HL-60 (cell line): ENCODE results near the gene ZFP28.

Experiments used
- DNase-seq, 2 experiments: peaks; one replicate each; pipeline ENCODE4 v3.0.0-alpha.2; 2010 to 2020; ENCODE audit warnings: low read depth in 1 of 2, low spot score in 1 of 2
- H3K27ac ChIP-seq: fragments of 250-450 bp; sonication (Bioruptor Pico); replicated peaks from 2 replicates; pipeline ENCODE4 v1.5.1; 2020; ENCODE audit warnings: mild to moderate bottlenecking, moderate library complexity
- H3K27me3 ChIP-seq: fragments of 250-450 bp; sonication (Bioruptor Pico); 2 replicates; pipeline ENCODE4 v1.5.1; 2021; ENCODE audit warnings: mild to moderate bottlenecking, moderate library complexity; ENCODE audit not compliant: insufficient read depth, poor library complexity, severe bottlenecking
- H3K4me3 ChIP-seq: replicated peaks from 2 replicates; pipeline ENCODE4 v1.5.1; 2011; ENCODE audit warnings: mild to moderate bottlenecking, control low read depth, low read length; ENCODE audit not compliant: insufficient read depth
- GABPA ChIP-seq: IDR thresholded peaks from 2 replicates; pipeline ENCODE4 v1.6.1; 2012; ENCODE audit warnings: low read depth
- POLR2AphosphoS5 ChIP-seq: IDR thresholded peaks from 2 replicates; pipeline ENCODE4 v1.6.1; 2012; ENCODE audit warnings: low read depth
- SPI1 ChIP-seq: IDR thresholded peaks from 2 replicates; pipeline ENCODE4 v1.6.1; 2012; ENCODE audit warnings: low read depth, mild to moderate bottlenecking, borderline replicate concordance
- TF ChIP-seq, protein P1 (sequence below): IDR thresholded peaks from 2 replicates; pipeline ENCODE4 v1.6.1; 2012; ENCODE audit warnings: low read depth; ENCODE audit not compliant: insufficient replicate concordance
- TF ChIP-seq, protein P2 (sequence below): IDR thresholded peaks from one replicate; pipeline ENCODE4 v1.5.1; 2011; ENCODE audit warnings: low read length, control low read depth, inconsistent platforms; ENCODE audit not compliant: insufficient read depth

Gene ZFP28

DNA sequence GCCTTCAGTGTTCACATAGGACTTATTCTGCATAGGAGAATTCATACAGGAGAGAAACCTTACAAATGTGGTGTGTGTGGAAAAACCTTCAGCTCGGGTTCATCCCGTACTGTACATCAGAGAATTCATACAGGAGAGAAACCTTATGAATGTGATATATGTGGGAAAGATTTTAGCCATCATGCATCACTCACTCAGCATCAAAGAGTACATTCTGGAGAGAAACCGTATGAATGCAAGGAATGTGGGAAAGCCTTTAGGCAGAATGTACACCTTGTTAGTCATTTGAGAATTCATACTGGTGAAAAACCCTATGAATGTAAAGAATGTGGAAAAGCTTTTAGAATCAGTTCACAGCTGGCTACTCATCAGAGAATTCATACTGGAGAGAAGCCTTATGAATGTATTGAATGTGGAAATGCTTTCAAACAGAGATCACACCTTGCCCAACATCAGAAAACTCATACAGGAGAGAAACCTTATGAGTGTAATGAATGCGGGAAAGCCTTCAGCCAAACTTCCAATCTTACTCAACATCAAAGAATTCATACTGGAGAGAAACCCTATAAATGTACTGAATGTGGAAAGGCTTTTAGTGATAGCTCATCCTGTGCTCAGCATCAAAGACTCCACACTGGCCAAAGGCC, 13.4 kb upstream of the ZFP28 start:
- H3K27me3 ChIP-seq: no peaks in the 10 kb centered on the region
- TF ChIP-seq POLR2AphosphoS5 (no peak), SPI1 (no peak)
- TF ChIP-seq, protein P1, sequence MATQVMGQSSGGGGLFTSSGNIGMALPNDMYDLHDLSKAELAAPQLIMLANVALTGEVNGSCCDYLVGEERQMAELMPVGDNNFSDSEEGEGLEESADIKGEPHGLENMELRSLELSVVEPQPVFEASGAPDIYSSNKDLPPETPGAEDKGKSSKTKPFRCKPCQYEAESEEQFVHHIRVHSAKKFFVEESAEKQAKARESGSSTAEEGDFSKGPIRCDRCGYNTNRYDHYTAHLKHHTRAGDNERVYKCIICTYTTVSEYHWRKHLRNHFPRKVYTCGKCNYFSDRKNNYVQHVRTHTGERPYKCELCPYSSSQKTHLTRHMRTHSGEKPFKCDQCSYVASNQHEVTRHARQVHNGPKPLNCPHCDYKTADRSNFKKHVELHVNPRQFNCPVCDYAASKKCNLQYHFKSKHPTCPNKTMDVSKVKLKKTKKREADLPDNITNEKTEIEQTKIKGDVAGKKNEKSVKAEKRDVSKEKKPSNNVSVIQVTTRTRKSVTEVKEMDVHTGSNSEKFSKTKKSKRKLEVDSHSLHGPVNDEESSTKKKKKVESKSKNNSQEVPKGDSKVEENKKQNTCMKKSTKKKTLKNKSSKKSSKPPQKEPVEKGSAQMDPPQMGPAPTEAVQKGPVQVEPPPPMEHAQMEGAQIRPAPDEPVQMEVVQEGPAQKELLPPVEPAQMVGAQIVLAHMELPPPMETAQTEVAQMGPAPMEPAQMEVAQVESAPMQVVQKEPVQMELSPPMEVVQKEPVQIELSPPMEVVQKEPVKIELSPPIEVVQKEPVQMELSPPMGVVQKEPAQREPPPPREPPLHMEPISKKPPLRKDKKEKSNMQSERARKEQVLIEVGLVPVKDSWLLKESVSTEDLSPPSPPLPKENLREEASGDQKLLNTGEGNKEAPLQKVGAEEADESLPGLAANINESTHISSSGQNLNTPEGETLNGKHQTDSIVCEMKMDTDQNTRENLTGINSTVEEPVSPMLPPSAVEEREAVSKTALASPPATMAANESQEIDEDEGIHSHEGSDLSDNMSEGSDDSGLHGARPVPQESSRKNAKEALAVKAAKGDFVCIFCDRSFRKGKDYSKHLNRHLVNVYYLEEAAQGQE: no peak
- H3K4me3 ChIP-seq: no peak overlapping the region
- H3K27ac ChIP-seq: no peak overlapping the region
- no peak for DNase-seq

DNA sequence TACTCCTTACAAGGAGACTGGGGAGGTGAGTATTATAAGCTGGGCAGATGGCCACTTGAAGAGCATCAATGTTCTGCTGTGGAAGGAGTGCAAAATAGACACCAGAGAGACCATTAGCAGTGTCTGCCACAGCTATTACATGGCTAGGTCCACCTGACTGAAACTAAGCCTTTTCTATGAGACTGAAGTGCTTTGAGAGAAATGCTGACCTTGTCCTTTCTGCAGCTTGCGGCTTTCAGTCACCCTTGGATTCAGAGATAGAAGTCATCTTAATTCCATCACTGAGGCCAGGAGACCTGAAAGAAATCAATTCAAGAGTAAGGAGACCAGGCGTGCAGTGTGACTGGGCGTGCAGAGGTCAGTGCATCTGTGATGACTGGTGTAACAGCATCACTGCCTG, 1.3 kb upstream of the ZFP28 start:
- TF ChIP-seq, protein P2, sequence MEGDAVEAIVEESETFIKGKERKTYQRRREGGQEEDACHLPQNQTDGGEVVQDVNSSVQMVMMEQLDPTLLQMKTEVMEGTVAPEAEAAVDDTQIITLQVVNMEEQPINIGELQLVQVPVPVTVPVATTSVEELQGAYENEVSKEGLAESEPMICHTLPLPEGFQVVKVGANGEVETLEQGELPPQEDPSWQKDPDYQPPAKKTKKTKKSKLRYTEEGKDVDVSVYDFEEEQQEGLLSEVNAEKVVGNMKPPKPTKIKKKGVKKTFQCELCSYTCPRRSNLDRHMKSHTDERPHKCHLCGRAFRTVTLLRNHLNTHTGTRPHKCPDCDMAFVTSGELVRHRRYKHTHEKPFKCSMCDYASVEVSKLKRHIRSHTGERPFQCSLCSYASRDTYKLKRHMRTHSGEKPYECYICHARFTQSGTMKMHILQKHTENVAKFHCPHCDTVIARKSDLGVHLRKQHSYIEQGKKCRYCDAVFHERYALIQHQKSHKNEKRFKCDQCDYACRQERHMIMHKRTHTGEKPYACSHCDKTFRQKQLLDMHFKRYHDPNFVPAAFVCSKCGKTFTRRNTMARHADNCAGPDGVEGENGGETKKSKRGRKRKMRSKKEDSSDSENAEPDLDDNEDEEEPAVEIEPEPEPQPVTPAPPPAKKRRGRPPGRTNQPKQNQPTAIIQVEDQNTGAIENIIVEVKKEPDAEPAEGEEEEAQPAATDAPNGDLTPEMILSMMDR: no peak
- TF ChIP-seq, protein P1: no peak
- TF ChIP-seq GABPA (no peak), POLR2AphosphoS5 (no peak), SPI1 (no peak)
- DNase-seq: no peak
- Histone ChIP-seq H3K27me3 (no peaks in the 10 kb centered on the region), H3K4me3 (no peak overlapping the region), H3K27ac (no peak overlapping the region)

DNA sequence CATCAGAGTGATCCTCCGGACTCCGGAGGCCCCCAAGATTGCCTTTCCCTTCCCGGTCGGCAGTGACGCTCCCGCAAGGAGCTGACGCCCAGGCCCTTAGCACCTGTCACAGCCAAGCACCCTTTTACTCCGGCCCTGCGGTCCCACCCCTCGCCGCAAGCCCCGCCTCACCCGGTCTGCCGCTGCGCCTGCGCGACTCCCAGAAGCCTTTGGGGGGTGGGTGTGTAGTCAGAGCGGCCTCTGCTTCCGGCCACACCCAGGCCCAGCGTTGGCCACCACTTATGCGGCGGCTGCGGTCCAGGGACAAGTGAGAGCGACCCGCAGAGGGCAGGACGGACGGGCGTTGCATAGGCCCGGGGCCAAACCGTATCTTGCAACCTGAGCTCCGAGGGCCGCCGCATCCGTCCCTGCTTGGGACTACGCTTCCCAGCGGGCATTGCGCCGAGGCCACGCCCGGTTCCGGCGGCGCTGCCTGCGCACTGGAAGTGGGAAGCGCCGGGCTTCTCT, 441 bp upstream of the ZFP28 start:
- H3K27me3 ChIP-seq: no peaks in the 10 kb centered on the region
- peak overlapping the region; percentile 46 for H3K4me3 ChIP-seq
- peak overlapping the region; percentile 95 for H3K27ac ChIP-seq
- TF ChIP-seq, protein P2: no peak
- TF ChIP-seq GABPA: peak; percentile 73
- peak; percentile 55; the same call in 1 of the 2 replicates for TF ChIP-seq POLR2AphosphoS5
- TF ChIP-seq, protein P1: no peak
- TF ChIP-seq SPI1: no peak
- peak; percentile 88 to 96 for DNase-seq
